HS-27A (cell line): ENCODE measurements around the gene ROGDI.
A peak's percentile ranks its signal among the peaks of the same experiment; 100 is the strongest.

Experiments
- DNase-seq: peaks from one replicate; pipeline ENCODE4 v3.0.0-alpha.2; 2012; ENCODE audit warnings: low read depth, missing footprints

Gene ROGDI

GRCh38 chr16:4801962-4802658 lies at the start of gene ROGDI:
Gene ROGDI (minus strand): TSS chr16:4802633. CDS start chr16:4802571, 62 bp downstream.
- no peak for DNase-seq

GRCh38 chr16:4850211-4850610 lies 47.8 kb upstream of the ROGDI start:
- no peak for DNase-seq

GRCh38 chr16:4847774-4848587 lies 45.5 kb upstream of the ROGDI start:
- DNase-seq = no peak

DNA sequence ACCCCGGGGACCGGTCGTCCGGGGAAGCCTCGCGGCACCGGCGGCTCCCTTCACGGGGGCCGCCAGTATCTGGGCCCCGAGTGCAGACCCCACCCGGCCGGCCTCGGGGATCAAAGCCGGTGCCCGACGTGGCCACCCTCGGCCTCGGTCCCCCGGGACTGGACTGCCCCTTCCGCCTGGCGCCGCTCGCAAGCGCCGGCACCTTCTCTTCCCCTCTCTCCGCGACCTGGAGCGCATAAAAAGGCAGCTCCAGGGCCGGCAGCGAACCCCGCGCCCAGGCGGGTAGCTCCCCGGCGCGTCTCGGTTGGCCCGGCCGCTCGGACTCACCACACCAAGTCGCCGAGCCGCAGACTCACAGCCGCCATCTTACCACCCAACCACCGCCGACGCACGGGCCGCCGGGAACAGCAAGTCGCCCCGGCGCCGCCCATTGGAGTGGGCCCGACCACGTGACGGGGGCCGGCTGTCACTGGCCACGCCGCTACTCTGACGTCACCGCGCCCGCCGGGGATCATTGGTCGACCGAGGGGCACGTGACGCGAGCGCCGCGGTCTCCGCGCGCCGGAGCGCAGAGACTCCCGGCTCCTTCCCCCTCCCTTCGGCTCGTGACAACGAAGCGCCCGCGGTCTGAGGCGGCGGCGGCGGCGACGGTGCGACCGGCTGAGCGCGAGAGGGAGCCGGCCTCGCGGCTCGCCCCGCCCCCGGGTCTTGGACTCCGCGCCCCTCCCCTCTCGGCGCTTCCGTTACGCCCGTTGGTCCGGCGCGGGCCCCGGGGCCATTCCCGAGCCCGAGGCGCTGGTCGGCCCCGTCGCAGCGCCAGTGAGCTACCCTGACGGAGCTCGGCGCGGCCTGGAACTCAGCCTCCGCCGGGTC lies 44.7 kb upstream of the ROGDI start, which contains the start of the genes GLYR1 and UBN1:
Gene GLYR1 (minus strand): TSS at position 388 of the 873 bp plus-strand sequence. CDS start 23 bp downstream, at position 365.
Gene UBN1 (plus strand): TSS at position 581 of the 873 bp plus-strand sequence. CDS start 5,437 bp downstream, outside the sequence.
- DNase-seq = peak; percentile 86

- no peak for DNase-seq
Measured at GRCh38 chr16:4846503-4846900, 44.1 kb upstream of the ROGDI start.

- DNase-seq = no peak
Measured at GRCh38 chr16:4840984-4841383, 38.6 kb upstream of the ROGDI start.

- DNase-seq = no peak
Measured at GRCh38 chr16:4839942-4840341, 37.5 kb upstream of the ROGDI start.

GRCh38 chr16:4837733-4838501 lies 35.5 kb upstream of the ROGDI start:
- no peak for DNase-seq

GRCh38 chr16:4836727-4837126 lies 34.3 kb upstream of the ROGDI start:
- DNase-seq = no peak

DNA sequence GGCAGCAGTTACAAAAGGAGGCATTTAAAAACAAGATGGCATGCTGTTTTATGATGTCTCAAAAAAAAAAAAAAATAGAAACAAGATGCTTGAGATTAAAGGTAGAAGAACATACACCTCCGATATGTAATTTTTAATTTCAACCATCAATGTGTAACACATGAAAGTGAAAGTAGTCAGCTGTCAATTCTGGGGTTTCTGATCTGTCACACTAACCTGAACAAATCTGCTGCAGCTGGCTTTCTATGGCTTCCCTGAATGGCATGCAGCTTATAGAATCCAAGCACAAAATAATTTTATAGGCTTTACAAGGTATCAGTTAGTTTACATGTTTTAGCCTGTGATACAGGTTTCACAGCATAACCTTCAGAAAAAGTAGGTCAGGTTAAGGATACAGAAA lies 31.2 kb upstream of the ROGDI start:
- no peak for DNase-seq

DNA sequence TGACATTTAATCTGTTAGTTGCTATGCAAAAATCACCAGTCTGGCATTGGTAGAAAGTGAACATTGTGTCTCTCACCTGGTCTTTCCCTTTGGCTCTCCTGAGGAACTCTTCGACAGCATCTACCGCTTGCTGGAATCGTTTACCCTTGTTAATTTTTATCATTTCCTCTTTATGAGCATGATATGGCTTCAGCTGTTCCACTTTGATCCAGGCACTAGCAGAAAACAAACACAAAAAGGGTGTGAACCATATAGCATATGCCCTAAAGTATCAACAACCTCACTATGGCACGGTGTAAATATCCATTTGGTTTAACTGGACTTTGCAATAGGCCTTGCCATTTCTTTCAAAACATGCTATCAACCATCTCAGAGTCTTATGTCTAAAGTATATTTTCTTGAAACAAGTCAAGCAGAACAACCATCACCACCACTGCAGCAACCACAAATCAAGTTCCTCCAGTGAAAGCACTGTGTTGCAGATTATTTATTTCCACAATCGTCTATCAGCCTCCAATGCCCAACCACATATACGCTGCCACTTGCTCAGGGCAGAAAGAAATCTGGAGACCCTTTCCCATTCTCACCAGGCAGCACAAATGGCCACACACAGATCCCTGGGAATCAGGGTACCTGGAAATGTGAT lies 30.4 kb upstream of the ROGDI start:
- no peak for DNase-seq

DNA sequence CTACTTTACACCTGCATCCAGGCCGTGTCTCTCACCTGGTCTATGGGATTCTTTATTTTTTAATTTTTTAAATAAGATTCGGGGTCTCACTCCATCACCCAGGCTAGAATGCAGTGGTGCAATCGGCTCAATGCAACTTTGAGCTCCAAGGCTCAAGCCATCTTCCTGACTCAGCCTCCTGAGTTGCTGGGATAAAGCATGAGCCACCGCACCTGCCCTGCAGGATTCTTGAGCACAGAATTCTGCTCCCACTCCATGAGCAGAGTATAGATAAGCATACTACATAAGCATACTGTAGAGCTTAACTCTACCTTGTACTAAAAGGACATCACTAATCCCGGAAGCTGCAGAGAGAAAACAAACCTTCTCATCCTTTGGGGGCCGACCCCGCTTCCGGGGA lies 29.2 kb upstream of the ROGDI start:
- no peak for DNase-seq

GRCh38 chr16:4830408-4830807 lies 28.0 kb upstream of the ROGDI start:
- DNase-seq = no peak

DNA sequence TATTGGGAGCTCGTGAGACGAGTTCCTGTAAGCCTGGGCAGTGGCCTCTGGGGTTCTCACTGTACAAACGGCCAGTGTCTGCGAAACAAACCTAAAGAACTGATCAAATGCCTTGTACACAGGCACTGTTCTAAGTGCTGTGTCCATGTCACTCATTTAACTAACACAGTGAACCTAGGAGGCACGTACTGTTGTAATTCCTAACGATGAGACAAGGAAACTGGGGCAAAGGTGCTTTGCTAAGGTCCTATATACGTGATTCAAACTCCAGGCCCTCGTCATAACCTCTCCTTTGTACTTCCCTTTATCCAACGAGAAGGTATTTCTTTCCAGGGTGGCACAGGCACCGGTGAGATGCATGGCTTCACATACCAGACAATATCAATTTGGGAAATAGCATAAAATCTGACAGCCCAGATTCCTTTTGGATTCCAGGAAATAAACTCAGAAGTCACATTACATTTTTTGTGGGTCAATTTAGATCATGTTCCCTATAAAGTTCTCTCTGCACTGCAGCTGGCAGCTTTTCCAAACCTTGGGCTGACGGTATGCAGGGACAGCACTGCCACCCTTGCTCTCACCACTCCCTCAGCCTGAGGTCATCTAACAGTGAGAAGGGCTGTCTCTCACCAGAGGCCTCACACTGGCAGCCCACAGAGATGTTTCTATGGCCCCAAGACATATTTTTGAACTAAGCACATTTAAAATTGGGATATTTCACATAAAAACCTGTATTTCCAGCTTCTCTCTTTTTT lies 26.3 kb upstream of the ROGDI start:
- no peak for DNase-seq

- DNase-seq = no peak
Measured at GRCh38 chr16:4826980-4827379, 24.5 kb upstream of the ROGDI start.

DNA sequence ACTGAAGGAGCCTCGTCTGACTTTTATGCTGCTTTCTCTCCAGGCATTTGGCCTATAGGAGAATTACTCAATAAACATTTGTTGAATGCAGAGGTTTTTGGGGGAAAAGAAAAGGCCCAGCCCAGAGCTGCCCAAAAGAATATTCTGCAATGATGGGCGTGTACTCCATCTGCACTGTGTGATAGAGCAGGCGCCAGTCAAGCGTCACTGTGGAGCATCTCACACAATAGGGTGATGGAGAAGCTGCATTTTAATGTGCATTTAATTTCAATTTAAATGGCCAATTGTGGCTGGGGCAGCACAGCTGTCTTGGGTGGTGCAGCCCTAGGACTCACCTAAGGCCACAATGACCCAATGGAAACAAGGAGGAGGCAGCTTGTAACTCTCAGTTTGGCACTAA lies 24.1 kb upstream of the ROGDI start:
- DNase-seq = no peak

DNA sequence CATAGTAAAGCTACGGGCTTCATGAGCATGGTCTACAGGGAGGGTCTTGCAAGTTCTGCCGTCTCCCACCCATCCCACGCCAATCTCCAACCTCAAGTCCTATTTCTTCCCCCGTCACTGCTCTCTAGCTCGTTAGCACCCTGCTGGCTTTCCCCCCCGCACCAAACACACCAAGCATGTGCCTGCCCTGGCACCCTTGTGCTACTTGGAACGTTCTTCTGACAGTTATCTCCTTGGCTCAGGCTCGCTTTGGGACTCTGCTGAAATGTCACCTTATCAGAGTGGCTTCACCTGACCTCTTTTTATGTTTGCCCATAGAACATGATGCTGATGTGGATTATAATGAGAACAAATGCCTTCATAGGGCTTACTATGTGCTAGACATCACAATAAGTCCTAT lies 22.8 kb upstream of the ROGDI start:
- DNase-seq = no peak

DNA sequence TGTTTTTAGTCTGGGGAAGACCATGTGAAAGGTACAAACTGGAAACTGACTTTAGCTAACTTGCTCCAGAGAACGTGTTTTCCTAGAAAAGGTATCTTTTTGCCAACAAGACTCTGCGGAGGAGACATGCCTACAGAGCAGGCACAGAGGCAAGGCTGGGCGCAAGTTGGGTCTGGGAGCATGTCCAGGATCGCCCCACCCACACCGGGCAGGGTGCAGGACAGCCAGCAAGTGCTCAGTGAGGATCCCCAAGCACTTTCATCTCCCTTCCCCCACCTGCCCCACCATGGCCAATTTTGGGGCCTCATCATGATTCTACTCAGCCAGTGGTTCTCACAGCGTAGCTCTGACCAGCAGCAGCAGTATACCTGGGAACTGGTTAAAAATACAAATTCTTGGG lies 18.2 kb upstream of the ROGDI start:
- no peak for DNase-seq

- DNase-seq = no peak
Measured at GRCh38 chr16:4814542-4815173, 12.2 kb upstream of the ROGDI start.

DNA sequence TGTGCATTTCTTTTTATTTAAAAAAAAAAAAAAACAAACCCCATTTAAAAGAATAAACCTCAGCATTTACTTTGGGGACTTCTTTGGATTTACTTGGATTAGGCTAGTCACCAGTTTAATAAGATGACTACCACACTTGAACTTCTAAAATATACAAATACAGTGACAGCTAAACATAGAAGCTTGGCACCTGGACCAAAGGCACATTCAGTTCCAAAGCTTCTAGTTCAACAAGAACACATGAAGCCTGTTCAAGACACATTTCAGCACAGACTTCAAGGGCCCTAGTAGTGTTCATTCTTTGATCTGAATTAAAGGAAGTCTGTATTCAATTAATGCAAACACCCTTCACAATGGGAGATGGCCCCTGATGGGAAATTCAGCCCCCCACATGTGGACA lies 11.6 kb upstream of the ROGDI start:
- DNase-seq = no peak
